TTC549 (cell line): ENCODE measurements around the gene DMBX1.

Experiments used
- FAIRE-seq: peaks from 2 replicates; lab custom pipeline; 2012; peaks lifted over from hg19 to GRCh38; lab: Jason Lieb, UNC

Gene DMBX1

DNA sequence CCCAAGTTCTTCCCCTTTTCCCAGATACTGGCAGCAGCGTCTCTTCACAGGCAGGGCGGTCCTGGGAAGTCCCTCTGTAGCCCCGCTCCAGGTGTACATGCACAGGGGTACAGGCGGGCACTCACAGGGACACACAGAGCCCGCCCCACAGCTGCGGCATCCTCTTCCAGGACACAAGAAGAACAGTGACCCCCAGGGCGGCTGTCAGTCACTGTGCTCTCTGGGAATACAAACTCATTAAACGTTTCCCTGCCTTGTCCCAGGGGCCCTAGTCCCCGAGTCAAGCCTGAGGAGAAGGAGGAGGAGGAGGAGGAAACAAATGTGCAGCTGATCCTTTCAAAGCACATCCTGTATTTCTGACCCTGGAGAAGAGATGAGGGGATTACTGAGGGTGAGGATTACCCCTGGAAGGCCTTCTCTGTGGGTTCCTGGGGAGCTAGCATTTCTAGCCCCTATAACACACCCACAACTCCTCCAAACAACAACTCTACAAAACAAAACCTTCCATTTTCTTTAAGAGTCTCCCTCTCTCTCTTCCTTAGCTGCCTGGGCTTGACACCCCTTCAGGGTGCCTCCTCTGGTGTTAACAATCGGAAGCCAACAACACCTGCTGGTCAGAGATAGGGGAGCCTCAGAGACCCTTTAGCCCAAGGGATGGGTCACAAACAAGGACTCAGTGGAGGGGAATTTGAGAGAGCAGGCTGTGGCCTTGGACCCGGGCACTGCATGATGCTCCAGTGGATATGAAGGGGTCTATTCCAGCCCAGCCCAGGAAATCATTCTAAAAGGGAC, 28.4 kb upstream of the DMBX1 start:
- FAIRE-seq: no peak

DNA sequence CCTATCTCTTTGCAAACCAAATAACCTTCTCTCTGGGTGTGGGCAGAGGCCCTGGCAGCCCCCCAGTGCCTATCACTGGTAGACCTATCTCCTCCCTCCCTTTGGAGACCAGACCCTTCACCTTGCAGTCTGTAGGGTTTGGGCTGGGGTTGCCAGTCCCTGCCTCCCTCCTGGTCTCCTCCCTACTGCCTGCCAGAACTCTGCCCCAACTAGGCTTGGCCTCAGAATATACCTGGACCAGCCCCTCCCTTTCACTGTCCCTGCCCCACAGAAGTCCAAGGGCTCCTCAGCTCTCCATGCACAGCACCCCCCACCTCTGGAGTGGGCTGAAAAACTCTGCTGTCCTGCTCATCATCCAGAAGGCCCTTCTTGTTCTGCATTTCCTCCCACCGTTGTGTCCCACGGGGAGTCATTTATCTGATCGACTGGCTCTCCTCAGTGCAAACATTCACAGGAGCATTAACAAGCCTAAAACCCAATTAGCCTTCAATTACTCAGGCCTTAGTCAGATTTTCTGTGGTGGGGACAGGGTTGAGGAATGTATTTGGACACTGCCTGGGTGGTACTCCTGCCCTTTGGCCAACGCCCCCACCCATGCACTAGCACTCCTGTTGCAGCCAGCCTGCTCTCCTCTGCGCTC, 27.7 kb upstream of the DMBX1 start:
- FAIRE-seq: no peak

- FAIRE-seq: no peak
These were observed 25.6 kb upstream of the DMBX1 start for GRCh38 chr1:46464013-46464548.

DNA sequence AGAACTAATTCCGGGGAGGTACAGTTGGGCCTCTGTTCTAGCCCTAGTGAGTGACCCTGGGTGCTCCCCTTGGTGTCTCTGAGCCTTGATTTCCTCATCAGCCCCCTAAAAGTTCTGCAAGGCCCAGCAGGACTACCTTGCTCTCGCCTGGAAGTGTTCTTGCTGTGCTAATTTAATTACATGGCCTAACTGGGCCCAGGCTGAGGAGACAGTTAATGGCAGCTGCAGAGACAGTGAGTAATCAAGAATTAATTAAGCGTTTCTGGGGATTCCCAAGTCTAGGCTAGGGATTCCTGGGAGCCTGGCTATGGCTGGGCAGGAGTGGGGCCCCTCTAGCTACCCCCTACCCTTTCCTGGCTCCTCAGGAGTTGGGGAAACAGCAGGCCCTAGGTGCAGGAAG, 24.7 kb upstream of the DMBX1 start:
- no peak for FAIRE-seq

DNA sequence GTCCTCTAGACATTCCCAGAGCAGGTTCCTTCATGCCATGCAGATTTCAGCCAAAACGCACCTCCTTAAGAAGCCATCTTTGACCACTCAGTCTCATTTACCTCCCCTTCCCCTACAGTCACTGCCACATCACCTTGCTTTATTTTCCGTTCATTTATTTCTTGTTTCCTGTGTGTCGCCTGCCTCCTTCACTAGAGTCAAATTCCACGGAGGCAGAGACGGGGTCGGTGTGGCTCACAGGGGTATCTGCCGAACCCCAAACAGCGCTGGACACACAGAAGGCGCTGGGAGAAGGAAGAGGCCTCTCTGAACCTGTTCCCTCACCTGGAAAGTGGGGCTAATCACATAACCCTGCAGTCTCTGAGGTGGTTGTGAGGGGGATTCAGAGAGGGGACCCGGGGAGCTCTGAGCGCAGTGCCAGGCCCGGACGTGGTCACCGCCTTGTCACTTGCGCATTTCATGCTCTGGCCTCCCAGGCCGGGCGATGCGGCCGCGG, 23.6 kb upstream of the DMBX1 start:
- FAIRE-seq: no peak

DNA sequence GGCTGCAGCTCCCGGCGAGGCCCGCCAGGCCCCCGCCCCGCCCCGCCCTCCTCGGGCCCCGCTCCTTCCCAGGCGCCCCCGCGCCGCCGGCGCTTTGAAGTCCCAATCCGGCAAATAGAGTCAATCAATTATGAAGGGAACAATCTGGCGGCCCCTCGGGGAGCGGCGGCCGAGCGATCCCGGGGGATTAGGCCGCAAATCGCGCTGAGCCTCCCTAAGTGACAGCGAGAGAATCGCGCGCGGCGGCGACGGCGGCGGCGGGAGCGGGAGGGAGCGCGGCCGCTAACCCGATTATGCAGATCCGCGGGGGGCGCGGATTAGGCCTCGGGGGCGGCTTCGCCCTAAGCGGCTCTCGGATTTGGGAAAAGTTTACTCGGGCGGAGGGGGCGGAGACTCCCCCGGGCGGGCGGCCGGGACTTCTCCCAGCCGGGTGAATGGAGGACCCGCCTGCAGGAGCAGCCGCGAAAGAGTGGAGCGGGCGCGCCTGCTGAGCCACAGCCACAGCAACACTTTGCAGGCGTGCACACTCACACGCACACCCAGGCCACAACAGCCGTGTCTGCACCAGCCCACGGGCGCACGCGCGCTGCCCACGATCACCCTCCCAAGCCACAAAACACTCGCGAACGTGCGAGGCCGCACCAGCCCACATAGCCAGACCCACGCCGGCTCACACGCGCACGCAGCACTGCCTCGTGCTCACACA, 23.0 kb upstream of the DMBX1 start:
- no peak for FAIRE-seq

DNA sequence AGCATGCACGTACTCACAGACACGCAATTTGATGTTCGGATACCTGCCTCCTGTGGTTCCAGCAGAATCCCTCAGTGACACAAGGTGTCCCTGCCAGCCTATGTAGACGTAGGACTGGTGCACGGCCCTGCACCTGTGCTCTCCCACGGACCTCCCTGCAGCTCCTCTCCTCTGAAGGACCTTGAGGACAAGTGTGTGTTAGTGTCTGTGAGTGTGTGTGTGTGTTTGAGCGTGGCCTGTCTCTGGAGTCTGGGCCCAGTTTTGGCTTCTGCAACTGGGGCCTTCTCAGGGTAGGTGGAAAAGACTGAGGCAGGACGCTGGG, 22.5 kb upstream of the DMBX1 start:
- FAIRE-seq: no peak

DNA sequence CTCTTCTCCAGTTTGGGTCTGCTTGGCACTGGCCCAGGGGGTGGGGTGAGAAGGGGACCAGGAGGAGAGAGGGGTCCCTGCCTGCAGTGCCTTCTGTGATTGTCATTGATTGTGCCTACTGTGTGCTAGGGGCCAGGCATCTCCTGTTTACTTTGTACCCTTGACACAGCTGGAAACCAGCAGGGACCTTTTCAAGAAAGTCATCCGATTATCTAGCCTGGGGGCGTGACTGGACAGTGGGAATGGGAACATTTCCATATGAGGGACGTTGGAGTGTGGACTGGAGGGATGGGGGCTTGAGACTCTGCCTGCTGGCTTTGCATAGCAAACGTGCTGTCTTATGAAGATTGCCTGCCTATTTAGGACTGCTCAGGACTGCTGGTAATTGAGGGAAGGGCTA, 19.8 kb upstream of the DMBX1 start:
- no peak for FAIRE-seq

GRCh38 chr1:46471848-46472492, 17.7 kb upstream of the DMBX1 start:
- FAIRE-seq: no peak

GRCh38 chr1:46472498-46473181, 17.0 kb upstream of the DMBX1 start:
- no peak for FAIRE-seq

- FAIRE-seq: no peak
These were observed 15.6 kb upstream of the DMBX1 start for GRCh38 chr1:46473991-46474390.

DNA sequence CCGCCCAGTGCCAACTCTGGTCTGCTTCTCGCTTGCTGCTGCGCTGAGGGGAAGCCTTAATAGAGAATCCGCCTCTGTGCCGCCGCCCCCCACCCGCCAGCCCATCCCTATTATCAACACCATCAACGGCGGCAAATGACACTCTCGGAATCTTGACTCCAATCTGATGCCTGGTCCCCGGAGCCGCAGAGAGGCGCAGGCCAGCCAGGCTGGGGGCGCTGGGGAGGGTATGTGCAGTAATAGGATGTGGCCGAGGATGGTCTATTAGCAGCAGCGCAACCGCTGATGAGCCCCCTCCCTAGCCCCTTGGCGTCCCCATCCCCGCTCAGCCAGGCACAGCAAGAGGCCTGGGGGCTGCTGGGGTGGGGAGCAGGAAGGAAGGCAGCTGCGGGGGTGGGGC, 15.1 kb upstream of the DMBX1 start:
- FAIRE-seq: no peak

DNA sequence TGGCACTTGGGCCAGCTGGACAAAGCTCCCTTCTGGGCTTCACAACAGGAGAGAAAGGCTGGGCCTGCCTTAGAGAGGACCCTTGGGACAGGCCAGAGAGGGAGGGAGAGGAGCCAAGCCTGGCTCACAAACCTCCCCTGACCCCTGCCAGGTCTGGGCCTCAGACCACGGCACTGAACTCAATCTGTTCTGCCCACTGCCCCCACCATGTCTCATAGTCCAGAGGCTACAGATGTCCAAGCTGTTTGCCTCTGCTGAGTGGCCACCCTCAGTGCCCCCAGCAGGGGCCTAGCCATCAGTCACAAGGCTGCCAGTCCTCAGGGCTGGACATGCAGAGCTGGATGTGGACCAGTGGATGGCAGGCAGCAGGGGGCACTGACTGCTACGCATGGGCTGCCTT, 13.0 kb upstream of the DMBX1 start:
- no peak for FAIRE-seq

DNA sequence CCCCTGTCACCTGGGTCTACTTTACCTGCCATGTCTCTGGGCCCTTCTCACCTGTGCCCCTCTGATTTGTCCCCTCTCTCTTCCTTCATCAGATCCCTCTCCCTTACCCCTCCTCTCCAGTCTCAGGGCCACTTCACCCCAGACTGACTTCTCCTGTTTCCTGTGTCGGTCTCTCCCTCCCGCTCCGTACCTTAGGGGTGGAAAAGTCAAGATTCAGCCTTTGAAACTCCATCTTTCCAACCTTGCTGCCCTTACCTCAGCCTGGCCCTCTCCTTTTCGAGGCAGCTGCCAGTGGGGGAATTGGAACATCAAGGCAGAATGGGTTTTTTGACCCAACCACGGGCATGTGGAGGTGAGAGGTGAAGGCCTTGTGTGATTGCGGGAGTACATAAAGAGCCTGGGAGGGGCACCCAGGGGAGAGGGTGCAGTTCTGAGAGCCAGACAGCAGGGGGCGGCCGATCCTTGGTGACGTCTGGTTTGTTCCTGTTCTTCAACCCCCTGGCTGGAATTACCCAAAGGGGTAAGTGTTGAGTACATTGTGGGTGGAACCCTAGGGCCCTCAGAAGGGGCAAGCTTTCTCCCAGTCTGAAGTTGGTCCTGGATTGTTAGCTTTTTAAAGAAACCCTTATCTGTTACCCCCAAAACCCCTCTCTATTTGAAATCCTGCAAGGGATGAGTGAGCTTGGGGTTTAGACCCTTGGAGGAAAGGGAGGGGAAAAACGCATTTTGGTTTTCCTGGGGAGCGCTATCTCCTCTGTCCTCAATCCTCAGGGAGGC, 12.3 kb upstream of the DMBX1 start:
- FAIRE-seq: no peak

- FAIRE-seq: no peak
These were observed 10.7 kb upstream of the DMBX1 start for GRCh38 chr1:46478721-46479485.

GRCh38 chr1:46479744-46480350, 9.8 kb upstream of the DMBX1 start:
- FAIRE-seq: no peak

GRCh38 chr1:46480959-46481646, 8.5 kb upstream of the DMBX1 start:
- FAIRE-seq: no peak

GRCh38 chr1:46481961-46482360, 7.7 kb upstream of the DMBX1 start:
- no peak for FAIRE-seq

GRCh38 chr1:46483589-46483988, 6.0 kb upstream of the DMBX1 start:
- no peak for FAIRE-seq
